GM03348 (cell line): ENCODE results near the gene SFSWAP.
"Not testable (repeated sequence)": the region's sequence is repeated elsewhere in the genome, so short reads cannot be mapped to it uniquely, and the experiment has no call there.

Experiments
- DNase-seq: peaks from one replicate; pipeline ENCODE4 v3.0.0; 2012; ENCODE audit warnings: low spot score

Gene SFSWAP

DNA sequence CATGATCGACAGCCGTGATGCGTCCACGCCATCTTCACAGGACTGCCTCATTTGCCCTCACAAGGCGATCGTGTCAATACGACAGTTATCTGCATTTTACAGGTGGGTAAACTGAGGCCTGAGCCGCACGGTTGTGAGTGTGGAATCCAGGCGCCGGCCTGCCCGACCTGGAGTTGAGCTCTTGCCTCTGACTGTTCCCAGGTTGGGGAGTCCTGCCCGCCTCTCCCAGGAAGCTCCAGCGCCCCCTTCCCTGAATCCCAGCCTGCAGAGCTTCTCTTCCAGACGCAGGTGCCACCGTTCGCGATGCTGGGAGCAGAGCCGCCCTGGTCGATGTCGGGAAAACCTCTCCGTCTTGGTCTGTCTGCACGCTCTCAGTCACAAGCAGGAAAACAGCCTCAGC lies 31.1 kb upstream of the SFSWAP start:
- not testable (repeated sequence) for DNase-seq

DNA sequence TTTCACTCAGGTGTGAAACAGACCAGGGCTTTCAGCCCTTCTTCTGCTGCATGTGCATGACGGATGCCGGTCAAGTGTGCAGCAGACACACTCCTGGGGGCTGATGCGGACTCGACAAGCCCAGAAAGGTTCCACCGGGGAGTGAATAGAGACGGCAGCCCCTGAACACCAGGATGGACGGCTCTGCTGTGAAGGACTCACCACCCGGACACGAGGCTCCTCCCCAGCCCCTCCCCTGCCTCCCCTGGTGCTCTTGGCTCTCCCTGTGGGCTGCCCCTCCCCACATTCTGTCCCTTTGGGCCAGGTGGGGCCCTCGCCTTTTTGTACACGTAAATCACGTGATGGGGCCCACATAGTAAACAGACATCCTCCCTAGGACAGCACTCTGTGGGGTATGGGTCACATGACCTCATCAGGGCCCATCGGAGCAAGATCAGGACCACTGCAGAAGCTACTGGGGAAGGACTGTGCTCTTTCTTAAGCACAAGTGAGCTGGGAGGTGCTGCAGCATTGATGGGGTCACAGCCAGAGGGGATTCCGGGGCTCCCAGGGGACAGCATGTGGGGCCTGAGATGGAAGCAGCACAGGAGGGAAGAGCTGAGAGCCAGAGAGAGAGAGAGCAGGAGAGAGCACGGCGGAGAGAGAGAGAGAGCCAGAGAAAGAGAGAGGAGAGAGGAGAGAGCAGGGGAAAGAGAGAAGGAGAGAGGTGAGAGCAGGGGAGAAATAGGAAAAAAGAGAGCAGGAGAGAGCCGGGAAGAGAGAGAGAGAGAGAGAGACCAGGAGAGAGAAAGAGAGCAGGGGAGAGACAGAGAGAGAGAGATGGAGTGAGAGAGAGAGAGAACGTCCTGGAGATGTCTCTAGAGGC lies 30.3 kb upstream of the SFSWAP start:
- DNase-seq, result not testable (repeated sequence)

DNA sequence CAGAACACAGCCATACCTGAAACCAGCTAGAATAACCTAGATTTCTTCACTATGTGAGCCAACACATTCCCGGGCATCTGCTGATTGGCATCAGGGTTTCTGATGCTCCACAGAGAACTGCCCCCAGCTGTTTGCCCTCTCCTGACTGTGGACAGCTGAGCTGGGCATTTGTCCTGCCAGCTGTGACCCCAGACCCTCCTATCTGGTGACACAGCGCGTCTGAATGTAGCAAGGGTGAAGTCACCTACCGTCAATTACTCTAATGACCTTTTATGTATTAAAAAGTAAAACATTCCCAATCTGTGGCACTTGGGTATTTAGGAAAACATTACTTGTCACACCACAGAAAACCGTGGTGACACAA lies 29.7 kb upstream of the SFSWAP start:
- no peak for DNase-seq

DNA sequence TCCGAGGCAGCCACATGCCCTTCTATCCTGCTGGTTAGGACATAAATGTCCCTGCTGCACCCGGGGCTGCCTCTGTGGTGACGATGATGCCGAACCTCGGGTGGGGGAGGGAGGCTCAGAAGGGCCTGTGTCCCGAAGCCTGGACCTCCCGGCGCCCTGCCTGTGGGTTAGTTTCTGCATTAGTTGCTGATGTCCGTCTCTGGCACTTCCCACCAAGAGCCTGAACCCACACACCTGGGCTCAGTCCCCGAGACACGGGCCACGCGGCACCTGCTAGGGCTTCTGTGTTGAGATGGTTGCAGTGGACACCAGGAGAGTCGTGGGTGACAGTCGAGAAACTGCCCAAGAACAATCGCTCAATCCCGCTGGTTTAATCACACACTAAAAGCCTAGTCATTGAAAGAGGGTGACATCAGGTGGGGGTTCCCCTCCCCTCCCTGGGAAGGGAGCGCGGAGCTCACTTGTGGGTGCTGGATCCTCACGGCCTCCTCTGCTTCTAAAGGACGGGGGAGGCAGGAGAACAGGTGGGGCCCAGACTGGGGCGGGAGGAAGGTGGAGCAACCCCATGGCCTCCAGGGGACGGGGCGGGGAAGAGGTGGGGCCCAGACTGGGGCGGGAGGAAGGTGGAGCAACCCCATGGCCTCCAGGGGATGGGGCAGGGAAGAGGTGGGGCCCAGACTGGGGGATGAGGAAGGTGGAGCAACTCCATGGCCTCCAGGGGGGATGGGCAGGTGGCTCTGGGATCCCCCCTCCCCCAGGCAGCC lies 29.0 kb upstream of the SFSWAP start:
- peak; percentile 4 for DNase-seq

DNA sequence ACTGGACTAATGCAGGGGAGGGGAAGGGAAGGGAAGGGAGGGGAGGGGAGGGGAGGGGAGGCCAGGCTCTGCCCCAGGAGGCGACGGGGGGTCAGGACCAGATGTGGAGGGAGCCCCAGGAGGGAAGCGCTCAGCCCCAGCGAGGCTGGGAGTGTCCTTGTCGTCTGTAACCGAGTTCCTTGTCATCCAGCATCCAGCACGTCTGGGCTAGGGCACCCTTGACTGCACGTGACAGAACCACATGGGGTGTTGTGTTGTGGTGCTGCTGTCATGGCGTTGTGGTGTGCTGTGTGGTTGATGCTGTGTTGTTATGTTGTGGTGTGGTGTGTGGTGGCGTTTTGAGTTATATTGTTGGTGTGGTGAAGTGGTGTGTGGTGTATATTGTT lies 28.4 kb upstream of the SFSWAP start:
- no peak for DNase-seq

DNA sequence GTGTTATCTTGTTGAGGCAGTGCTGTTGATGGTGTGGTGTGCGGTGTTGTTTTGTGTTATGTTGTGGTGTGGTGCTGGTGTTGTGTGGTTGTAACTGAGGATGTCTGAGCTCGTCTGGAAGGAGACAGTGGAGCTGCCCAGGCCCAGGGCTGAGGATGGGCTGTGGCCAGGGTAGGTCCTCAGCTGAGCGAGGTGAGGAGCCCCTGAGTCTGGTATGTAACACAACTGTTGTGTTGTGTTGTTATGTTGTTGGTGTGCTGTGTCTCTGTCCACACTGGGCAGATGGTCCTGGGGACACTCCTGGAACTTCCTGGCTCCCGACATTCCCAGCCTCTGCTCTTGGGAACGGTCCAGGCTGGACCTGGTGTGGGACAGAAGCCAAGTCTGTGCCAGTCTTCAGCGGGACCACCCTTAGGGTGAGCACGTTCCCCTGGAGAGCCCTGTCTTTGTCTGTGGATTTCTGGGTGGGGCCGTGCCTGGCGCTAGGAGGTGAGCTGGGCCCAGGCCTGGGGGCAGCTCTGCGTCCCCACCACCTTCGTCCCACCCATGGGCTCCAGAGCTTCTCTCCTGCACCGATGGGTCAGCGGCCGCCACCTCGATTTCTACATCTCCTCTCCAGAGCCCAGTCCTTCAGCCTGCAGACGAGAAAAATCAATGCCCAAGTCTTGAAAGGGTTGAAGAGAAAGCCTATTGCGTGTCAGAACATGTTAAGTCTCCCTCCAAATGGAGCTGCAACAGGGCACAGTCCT lies 27.4 kb upstream of the SFSWAP start:
- no peak for DNase-seq

DNA sequence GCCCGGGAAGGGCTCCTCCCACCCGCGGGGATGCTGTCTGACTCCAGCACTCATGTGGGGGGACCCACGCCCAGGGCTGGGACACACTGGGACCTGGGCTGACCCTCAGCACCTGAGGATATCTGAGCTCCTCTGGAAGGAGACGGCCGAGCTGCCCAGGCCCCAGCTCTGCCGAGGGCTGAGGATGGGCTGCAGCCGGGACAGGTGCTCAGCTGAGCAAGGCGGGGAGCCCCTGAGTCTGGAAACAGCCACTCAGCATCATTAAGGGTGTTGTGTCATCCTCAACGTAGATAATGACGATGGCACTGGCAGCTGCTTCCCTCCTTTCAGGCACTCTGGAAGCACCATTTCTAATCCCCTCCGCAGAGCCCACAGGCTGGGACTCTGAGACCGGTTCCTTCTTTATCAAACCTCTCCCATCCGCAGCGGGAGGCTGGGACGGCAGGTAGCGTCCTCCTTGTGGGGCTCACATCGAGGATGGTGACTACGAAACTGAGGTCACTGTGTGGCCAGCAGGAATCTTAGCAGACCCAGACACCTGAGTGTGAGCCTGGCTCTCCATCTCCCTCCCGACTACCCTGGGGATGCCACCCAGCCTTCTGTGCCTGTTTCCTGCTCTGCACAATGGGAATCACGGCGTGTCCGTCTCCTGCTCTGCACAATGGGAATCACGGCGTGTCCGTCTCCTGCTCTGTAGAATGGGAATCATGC lies 26.7 kb upstream of the SFSWAP start:
- DNase-seq, result no peak

DNA sequence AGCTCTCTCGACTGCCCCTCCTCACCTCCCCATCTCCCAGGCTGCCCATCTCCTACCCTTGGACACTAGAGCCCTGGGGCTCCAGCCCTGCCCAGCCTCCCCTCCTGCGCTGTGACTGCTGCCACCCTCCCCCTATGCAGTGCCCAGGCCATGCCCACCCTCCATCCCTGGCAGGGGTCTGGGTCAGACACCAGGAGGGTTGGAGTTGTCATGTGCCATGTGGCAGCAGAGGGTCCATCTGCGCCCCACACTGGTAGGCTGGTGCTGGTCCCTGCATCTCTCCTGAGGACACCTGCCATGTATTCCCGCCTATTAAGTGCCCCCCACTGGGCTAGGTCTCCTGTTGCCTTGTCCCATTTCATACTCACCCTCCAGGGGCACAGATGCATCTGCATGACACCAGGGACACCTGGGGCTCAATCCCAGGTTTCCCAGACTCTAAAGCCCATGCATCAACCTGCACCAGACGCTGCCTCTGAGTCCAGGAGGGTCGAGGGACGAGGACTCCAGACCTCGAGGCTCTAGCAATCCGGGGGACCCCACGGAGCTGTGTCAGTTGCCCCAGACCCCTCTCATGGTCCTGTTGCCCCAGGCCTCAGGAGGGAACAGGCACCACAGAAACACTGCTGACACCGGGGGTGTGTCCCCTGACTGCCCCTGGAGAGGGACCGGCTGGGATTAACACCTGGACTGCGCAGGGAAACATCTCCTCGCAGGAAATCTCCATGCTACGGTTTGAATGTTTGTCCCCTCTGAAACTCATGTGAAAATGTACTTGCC lies 23.4 kb upstream of the SFSWAP start:
- DNase-seq, result no peak

DNA sequence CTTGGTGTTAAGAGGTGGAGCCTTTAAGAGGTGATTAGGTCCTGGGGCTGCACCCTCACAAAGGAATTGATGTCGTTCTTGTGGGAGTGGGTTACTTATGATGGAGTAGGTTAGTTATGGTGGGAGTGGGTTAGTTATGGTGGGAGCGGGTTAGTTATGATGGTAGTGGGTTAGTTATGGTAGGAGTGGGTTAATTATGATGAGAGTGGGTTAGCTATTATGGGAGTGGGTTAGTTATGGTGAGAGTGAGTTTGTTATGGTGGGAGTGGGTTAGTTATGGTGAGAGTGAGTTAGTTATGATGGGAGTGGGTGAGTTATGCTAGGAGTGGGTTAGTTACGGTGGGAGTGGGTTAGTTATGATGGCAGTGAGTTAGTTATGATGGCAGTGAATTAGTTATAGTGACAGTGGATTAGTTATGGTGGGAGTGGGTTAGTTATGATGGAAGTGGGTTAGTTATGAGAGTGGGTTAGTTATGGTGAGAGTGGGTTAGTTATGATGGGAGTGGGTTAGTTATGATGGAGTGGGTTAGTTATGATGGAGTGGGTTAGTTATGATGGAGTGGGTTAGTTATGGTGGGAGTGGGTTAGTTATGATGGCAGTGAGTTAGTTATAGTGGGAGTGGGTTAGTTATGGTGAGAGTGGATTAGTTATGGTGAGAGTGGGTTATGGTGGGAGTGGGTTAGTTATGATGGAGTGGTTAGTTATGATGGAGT lies 22.6 kb upstream of the SFSWAP start:
- DNase-seq, result no peak

DNA sequence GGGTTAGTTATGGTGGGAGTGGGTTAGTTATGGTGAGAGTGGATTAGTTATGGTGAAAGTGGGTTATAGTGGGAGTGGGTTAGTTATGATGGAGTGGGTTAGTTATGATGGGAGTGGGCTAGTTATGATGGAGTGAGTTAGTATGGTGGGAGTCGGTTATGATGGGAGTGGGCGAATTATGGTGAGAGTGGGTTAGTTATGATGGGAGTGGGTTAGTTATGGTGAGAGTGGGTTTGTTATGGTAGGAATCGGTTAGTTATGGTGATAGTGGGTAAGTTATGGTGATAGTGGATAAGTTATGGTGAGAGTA lies 22.1 kb upstream of the SFSWAP start:
- no peak for DNase-seq

DNA sequence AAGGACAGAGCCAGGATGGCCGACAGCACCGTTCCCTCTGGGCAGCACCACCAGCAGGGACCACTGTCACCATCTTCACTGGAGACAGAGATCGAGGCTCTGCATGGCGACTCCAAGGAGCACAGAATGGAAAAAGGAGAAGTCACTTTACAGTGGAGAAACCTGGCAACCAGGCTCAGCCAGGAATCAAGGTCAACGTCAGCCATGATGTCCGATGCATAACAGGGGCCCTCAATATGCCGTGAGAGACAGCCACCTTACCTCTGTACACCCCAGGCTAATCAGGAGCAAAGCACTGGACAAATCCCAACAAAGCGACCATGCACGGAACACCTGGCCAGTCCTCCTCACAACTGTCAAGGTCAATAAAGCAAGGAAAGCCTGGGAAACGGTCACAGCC lies 20.6 kb upstream of the SFSWAP start:
- DNase-seq, result no peak

DNA sequence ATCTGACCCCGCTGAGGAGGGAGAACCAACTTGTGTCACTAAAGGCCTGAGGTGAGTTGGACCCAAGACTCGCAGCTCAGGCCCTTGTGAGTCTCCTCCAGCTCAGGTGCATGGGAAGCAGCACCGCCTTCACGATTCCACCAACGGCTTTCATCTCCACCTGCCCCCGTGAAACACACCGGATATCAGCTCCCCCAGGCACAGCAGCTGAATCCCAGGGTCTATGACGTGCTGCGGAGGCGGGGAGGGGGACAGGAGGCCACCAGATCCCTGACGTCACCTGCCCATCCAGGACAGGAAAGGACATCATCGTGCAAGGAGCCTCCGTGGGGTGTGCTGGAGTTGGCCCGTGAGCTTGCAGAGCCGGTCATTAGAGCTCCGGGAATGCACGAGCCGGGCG lies 18.5 kb upstream of the SFSWAP start:
- DNase-seq, result no peak

DNA sequence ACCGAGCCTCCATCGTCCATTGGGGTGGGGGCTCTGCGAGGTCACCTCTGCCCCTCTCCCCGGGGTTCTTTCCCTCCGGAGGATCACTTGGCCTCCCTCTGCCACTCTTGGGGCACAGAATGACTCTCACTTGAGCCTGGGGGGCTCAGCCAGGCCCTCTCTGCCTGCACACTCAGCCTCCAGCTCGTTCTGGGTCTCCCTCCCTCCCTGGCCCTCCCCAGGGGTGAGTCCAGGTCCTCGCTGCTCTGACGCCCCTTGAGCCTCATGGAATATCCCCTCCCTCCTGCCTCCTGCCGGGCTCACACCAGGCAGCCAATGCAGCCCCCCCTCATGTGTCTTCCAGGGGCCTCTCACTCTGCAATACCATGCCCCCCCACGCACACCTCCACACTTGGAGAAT lies 17.7 kb upstream of the SFSWAP start:
- DNase-seq, result no peak

DNA sequence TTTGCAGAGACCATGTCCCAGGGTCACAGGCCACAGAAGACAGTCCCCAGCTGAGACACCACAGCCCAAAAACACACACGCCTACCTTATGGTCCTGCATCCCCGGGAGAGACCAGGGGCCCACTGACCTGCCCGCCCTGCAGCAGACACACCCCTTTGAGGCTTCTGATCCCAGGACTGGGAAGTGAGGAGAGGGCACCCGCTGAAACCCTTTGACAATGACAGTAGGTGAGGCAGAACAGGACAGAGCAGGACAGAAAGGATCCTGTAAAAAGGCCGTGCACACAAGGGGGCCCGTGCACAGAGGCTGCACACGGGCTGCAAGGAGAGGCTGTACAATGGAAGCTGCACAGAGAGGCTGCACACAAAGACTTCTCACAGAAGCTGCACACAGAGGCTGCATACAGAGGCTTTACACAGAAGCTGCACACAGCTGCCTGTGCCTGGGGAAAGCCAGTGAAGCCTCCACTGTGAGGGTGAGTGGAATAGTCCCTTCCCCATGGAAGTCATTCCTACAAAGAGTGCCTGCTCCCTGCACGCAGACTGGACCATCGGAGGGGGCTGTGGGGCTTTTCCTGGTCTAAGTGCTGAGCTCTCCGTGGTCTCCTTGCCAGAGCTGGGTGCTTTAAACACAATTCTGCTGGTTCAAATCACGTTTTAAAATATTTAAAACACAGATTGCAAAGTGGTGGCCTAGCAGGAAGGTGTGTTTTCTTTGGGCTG lies 16.6 kb upstream of the SFSWAP start:
- no peak for DNase-seq

DNA sequence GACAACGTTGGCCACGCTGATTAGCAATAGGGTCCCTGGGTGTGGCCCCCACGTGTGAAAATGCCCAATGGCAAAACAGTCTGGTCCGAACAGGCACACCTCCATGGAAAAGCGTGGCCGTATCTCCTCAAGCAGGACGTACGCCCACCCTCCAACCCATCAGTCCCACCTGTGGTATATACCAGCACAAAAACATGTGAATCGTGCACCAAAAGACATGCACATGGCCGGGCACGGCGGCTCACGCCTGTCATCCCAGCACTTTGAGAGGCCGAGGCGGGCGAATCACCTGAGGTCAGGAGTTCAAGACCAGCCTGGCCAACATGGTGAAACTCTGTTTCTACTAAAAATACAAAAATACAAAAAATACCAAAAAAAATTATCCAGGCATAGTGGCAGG lies 14.9 kb upstream of the SFSWAP start:
- no peak for DNase-seq

DNA sequence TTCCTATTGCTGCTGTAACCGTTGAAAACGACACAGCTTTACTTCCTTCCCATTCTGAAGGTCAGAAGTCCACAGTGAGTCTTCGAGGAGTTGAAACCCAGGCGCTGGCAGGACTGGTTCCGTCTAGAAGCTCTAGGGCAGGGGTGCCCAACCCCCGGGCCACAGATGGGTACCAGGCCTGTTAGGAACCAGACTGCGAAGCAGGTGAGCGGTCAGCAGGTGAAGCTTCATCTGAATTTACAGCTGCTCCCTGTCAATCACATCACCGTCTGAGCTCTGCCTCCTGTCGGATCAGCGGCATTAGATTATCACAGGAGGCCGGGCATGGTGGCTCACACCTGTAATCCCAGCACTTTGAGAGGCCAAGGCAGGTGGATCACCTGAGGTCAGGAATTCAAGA lies 12.6 kb upstream of the SFSWAP start:
- no peak for DNase-seq

DNA sequence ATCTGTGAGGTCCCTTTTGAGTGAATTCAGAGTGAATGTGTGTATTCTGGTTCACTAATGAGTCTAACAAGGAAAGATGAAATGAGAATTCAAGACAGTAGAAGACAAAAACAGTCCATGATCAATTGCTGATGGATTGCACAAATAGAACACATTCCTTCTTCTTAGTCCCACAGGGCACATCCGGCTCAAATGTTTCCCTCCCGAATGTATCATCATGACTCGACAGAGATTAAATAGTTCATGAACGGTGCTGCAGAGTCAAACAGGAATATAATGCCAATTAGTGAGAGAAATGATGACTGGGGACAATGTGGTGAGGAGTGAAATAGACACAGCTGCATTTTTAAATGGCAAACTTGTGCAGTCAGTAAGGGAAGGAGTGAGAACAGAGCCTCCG lies 11.5 kb upstream of the SFSWAP start:
- no peak for DNase-seq

DNA sequence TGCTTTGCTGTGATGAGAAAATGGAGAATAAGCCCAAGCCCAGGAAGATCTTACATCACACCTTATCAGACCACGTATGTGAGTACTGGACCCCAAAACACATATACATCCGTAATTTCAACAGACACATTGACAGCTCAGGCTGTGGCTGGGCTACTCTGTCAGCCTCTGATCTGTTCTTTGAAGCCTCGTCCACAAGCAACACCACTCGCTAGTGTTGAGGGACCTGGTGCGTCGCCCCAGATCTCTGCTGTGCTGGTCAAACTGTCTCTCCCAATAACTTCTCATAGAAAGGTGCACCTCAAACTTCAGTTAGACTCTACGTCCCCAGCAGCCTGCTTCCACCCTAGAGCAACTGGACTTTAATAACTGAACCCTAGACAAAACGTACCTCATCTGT lies 10.6 kb upstream of the SFSWAP start:
- DNase-seq, result no peak

DNA sequence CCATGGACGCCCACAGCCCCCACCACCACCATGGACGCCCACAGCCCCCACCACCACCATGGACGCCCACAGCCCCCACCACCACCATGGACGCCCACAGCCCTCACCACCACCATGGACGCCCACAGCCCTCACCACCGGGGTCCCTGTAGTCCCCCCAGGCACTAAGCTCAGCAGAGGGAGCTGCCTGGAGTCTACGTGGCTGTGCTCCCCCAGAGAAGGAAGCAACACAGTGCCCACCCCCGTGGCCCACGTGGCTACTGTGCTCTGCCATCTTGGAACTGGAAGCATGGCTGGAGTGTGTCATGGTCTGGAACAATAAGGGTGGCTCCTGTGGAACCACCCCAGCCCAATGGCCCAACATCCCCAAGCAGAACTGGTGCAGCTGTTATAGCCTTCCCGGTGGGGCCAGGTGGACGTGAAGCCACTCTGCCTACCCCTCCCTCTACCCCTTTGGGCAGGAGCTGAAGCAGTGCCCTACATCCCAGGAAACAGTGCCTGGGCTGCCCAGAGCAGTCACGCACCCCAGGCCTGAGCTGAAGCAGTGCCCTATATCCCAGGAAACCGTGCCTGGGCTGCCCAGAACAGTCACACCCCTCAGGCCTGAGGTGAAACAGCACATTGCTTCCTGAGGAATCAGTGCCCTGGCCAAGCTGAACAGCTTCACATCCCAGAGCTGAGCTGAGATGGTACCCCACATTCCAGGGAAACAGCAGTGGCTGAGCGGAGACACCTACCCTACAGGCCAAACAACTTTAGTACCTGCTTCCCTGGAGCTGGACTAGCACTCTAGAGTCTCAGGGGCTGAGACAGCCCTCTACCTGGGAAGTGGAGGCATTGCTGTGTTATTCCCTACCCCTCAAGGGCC lies 9.0 kb upstream of the SFSWAP start:
- DNase-seq, result no peak

DNA sequence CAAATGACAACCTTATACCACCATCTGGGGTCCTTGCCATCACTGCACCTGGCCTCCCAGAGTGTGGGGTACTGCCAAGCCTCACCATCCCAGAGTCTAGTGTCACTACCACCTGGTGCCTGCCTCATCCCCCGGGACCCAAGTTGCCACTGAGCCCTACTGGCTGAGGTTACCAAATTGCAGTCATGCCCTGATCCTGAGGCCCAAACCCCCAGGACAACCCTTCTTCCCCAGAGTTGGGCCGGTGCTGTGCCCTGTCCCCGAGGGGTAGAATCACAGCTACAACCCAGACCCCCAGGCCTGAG lies 8.4 kb upstream of the SFSWAP start:
- no peak for DNase-seq
